ENCODE data around the gene RTN4RL2.
"Not testable (repeated sequence)": the region's sequence is repeated elsewhere in the genome, so short reads cannot be mapped to it uniquely, and the experiment has no call there.

RTN4RL2 gene

GRCh38 chr11:57440744-57441414 is 19.4 kb upstream of the RTN4RL2 start:
- TF ChIP-seq POLR2AphosphoS5 (IDR thresholded peaks at IDR 0.05; ENCODE audit: low read depth, low read length) (no peak), POU2F2 (IDR thresholded peaks at IDR 0.05; ENCODE audit: low read depth, low read length) (no peak), POLR2A (IDR thresholded peaks at IDR 0.05; ENCODE audit: low read depth, low read length) (no peak), PAX5 (IDR thresholded peaks at IDR 0.05; ENCODE audit: insufficient read depth, low read length, severe bottlenecking) (no peak), SPI1 (IDR thresholded peaks at IDR 0.05; ENCODE audit: low read depth, low read length) (no peak), TAF1 (IDR thresholded peaks at IDR 0.05; ENCODE audit: low read depth, low read length) (no peak)
- no peak for FAIRE-seq
- DNase-seq (ENCODE audit: insufficient read length, low spot score), result no peak

DNA sequence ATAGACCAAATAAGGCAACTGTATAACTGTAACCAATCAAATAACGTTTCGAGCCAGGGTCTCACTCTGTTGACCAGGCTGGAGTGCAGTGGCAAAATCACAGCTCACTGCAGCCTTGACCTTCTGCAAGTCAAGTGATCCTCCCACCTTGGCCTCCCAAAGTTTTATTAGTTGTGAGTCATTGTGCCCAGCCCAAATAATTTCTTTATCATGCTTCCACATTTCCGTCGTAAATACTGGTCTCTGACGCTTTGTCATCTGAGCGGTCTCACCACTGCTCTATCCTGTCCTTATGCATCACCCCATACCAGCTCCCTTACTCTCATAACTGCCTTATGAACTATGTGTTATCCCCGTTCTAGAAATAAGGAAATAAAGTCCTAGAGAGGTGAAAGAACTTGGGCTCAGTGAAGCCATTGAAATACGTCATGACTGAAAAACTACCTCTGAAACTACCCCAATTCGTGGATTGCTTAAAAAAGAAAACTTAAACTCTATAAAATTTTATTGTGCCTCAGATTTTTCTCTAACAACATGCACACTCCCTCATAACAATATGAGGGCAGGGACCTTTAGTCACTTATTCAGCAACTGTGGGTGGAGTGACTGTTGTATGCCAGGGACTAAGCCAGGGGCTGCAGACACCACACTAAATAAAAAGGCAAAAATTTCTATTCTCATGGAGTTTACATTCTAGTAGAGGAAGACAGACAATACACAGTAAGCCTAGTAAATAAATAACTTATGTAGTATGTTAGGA is 15.8 kb upstream of the RTN4RL2 start:
- FAIRE-seq, result no peak
- TF ChIP-seq POLR2A (IDR thresholded peaks at IDR 0.05; ENCODE audit: low read depth, low read length), result no peak
- TF ChIP-seq POU2F2 (IDR thresholded peaks at IDR 0.05; ENCODE audit: low read depth, low read length), result no peak
- no peak for TF ChIP-seq SPI1 (IDR thresholded peaks at IDR 0.05; ENCODE audit: low read depth, low read length)
- no peak for TF ChIP-seq PAX5 (IDR thresholded peaks at IDR 0.05; ENCODE audit: insufficient read depth, low read length, severe bottlenecking)
- TF ChIP-seq TAF1 (IDR thresholded peaks at IDR 0.05; ENCODE audit: low read depth, low read length), result no peak
- TF ChIP-seq POLR2AphosphoS5 (IDR thresholded peaks at IDR 0.05; ENCODE audit: low read depth, low read length), result no peak
- no peak for DNase-seq (ENCODE audit: insufficient read length, low spot score)

GRCh38 chr11:57445122-57445394 is 15.3 kb upstream of the RTN4RL2 start:
- FAIRE-seq; DNase-seq (ENCODE audit: insufficient read length, low spot score): not testable (repeated sequence)

- FAIRE-seq, result no peak
- no peak for TF ChIP-seq PAX5 (IDR thresholded peaks at IDR 0.05; ENCODE audit: insufficient read depth, low read length, severe bottlenecking)
- DNase-seq (ENCODE audit: insufficient read length, low spot score), result no peak
Observed at GRCh38 chr11:57446055-57446454, 14.3 kb upstream of the RTN4RL2 start.

- DNase-seq (ENCODE audit: insufficient read length, low spot score), result no peak
Observed at GRCh38 chr11:57453543-57454177, 6.7 kb upstream of the RTN4RL2 start.

DNA sequence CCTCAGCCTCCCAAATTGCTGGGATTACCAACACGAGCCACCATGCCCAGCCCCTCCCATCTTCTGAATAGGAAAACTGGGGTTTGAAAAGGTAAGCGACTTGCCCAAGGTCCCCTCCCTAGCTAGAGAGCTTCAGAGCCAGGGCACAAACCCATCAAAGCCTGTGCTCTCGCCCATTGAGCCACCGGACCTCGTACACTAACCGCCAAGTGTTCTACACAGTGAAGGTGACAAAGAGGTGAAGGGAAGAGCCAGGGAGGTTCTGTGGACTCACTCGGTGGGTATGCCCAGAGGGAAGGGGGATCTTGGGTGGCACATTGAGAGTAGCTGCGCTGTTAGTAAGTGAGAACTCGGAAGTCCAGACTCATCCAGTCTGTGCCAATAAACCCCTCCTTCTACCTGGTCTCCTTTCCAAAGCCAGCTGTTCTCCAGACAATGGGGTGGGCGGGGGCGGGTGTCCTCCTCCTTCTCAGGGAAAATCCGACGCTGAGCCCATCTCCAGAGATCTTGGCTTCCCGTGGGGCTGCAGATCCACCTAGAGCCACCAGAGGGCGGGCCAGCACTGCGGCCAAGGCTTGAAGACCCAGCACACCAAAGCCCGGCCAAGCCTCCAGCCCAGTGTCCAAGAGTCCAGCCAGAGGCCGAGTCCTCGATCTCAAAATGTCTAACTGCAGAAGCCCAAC is 3.2 kb upstream of the RTN4RL2 start:
- DNase-seq (ENCODE audit: insufficient read length, low spot score) (no peak), FAIRE-seq (peak; percentile 80)
- TF ChIP-seq SPI1 (IDR thresholded peaks at IDR 0.05; ENCODE audit: low read depth, low read length), result no peak
- TF ChIP-seq PAX5 (IDR thresholded peaks at IDR 0.05; ENCODE audit: insufficient read depth, low read length, severe bottlenecking), result no peak
- TF ChIP-seq TAF1 (IDR thresholded peaks at IDR 0.05; ENCODE audit: low read depth, low read length), result no peak
- TF ChIP-seq POLR2A (IDR thresholded peaks at IDR 0.05; ENCODE audit: low read depth, low read length), result no peak
- TF ChIP-seq POU2F2 (IDR thresholded peaks at IDR 0.05; ENCODE audit: low read depth, low read length), result no peak
- no peak for TF ChIP-seq POLR2AphosphoS5 (IDR thresholded peaks at IDR 0.05; ENCODE audit: low read depth, low read length)

More at GRCh38 chr11:57453543-57454177, 6.7 kb upstream of the RTN4RL2 start:
- no peak for TF ChIP-seq POU2F2 (IDR thresholded peaks at IDR 0.05; ENCODE audit: low read depth, low read length)
- no peak for TF ChIP-seq POLR2AphosphoS5 (IDR thresholded peaks at IDR 0.05; ENCODE audit: low read depth, low read length)
- TF ChIP-seq PAX5 (IDR thresholded peaks at IDR 0.05; ENCODE audit: insufficient read depth, low read length, severe bottlenecking), result no peak
- TF ChIP-seq TAF1 (IDR thresholded peaks at IDR 0.05; ENCODE audit: low read depth, low read length), result no peak
- FAIRE-seq, result no peak

DNA sequence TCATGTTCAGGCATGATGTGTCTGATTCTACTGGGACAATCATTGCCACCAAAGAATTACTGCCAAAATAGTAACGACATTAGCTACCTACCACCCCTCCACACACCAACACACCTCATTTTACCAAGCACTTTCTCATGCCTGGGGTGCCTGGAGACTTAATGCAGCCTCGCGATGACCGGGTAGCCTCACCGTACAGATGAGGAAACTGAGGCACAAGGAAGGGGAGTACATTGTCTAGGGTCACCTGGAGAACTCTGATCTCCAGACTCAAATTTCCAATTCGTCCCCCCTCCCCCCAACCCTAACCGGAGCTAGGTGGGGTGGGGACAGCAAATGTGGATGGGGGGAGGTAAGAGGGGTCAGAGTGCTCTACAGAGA is 2.7 kb upstream of the RTN4RL2 start:
- no peak for FAIRE-seq
- TF ChIP-seq SPI1 (IDR thresholded peaks at IDR 0.05; ENCODE audit: low read depth, low read length) (no peak), PAX5 (IDR thresholded peaks at IDR 0.05; ENCODE audit: insufficient read depth, low read length, severe bottlenecking) (no peak), TAF1 (IDR thresholded peaks at IDR 0.05; ENCODE audit: low read depth, low read length) (no peak), POLR2AphosphoS5 (IDR thresholded peaks at IDR 0.05; ENCODE audit: low read depth, low read length) (no peak), POLR2A (IDR thresholded peaks at IDR 0.05; ENCODE audit: low read depth, low read length) (no peak), POU2F2 (IDR thresholded peaks at IDR 0.05; ENCODE audit: low read depth, low read length) (no peak)

DNA sequence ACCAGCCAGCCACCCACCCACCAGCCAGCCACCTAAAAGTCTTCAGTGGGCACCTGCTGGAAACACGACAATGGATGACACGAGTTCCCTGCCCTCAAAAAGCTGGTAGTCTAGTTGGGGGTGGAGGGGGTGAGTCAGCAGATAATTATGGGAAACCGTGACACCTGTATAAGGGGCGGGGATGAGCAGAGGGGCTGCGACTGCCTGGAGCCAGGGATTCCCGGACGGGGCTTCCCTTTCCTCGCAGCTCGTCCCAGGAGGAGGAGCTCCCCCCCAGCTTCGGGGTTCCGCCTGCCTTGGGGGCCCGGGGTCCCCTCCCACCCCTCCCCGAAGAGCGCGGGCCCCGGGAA is 2.3 kb upstream of the RTN4RL2 start:
- FAIRE-seq (no peak), DNase-seq (ENCODE audit: insufficient read length, low spot score) (no peak)
- TF ChIP-seq POLR2A (IDR thresholded peaks at IDR 0.05; ENCODE audit: low read depth, low read length), result no peak
- no peak for TF ChIP-seq TAF1 (IDR thresholded peaks at IDR 0.05; ENCODE audit: low read depth, low read length)
- TF ChIP-seq POU2F2 (IDR thresholded peaks at IDR 0.05; ENCODE audit: low read depth, low read length), result no peak
- TF ChIP-seq POLR2AphosphoS5 (IDR thresholded peaks at IDR 0.05; ENCODE audit: low read depth, low read length), result no peak
- no peak for TF ChIP-seq PAX5 (IDR thresholded peaks at IDR 0.05; ENCODE audit: insufficient read depth, low read length, severe bottlenecking)
- no peak for TF ChIP-seq SPI1 (IDR thresholded peaks at IDR 0.05; ENCODE audit: low read depth, low read length)

More for the DNA sequence above, 2.7 kb upstream of the RTN4RL2 start:
- no peak for DNase-seq (ENCODE audit: insufficient read length, low spot score)

DNA sequence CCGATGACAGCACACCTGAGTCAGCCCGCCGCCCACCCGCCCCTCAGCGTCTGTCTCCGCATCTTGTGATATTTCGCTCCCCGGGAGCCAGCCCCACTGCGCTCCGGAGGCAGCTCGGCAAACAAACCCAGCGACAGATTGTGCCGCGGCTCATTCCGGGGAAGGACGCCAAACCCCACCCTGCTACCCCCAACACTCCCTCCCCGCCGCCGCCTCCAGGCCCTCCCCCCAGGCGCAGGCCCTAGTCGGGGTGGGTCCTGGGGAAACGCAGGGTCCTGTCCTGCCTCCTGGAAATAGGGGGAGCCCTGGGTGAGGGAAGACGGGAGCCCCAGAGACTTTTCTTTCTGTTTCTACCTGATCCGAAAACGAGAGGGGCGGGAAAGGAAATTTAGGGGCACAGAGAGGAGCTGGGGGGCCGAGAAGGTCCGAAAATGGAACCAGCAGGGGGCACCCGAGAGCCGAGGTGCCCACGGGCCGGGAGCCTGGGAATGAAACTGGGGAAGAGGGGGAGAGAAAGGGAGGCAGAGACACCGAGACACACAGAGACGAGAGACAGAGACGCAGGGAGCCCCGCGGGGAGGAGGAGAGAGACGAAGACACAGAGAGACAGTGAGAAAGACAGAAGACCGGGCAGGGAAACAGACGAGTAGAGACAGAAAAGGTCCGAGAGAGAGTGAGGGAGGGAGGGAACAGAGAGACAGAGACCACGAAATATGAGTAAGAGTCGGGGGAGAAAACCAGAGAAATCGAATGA is 1.7 kb upstream of the RTN4RL2 start:
- no peak for TF ChIP-seq PAX5 (IDR thresholded peaks at IDR 0.05; ENCODE audit: insufficient read depth, low read length, severe bottlenecking)
- no peak for TF ChIP-seq SPI1 (IDR thresholded peaks at IDR 0.05; ENCODE audit: low read depth, low read length)
- no peak for TF ChIP-seq TAF1 (IDR thresholded peaks at IDR 0.05; ENCODE audit: low read depth, low read length)
- no peak for TF ChIP-seq POLR2AphosphoS5 (IDR thresholded peaks at IDR 0.05; ENCODE audit: low read depth, low read length)
- TF ChIP-seq POU2F2 (IDR thresholded peaks at IDR 0.05; ENCODE audit: low read depth, low read length), result no peak
- no peak for TF ChIP-seq POLR2A (IDR thresholded peaks at IDR 0.05; ENCODE audit: low read depth, low read length)
- DNase-seq (ENCODE audit: insufficient read length, low spot score), result no peak
- no peak for FAIRE-seq
